GM12878 (cell line): ENCODE results near the gene SSTR4. TPM values are rescaled to one million over a fixed set of nuclear protein-coding genes. Genes with fewer than 3 reads are reported as not detected.

Source experiments
- ATAC-seq: fragments of 200-7000 bp; cut with Tn5 transposase; 3 replicates; pipeline ENCODE4 v1.9.1; 2020; ENCODE audit warnings: mild to moderate bottlenecking, moderate library complexity
- BruUV-seq: library from RNA; stranded (reverse); fragments of 400-500 nt; replicated peaks from 2 replicates; lab custom pipeline; 2021; lab: Mats Ljungman, UMichigan
- CTCF ChIA-PET: fragments of 300-600 bp; sonication (Branson Sonifier 250); formaldehyde crosslinking; extraction: SDS; loops from one replicate; lab custom pipeline; 2021; ENCODE audit warnings: inconsistent platforms; lab: Yijun Ruan, JAX
- POLR2A ChIA-PET: fragments of 350-600 bp; formaldehyde crosslinking; extraction: SDS; loops from one replicate; lab custom pipeline; 2021; ENCODE audit warnings: inconsistent platforms; lab: Charles Lee
- RAD21 ChIA-PET: fragments of 300-600 bp; sonication (Branson Sonifier 250); formaldehyde crosslinking; loops from one replicate; lab custom pipeline; 2023; ENCODE audit warnings: antibody characterized with exemption; ENCODE audit not compliant: unreplicated experiment; lab: Charles Lee
- SMC1A ChIA-PET: fragments of 300-600 bp; sonication (Branson Sonifier 250); formaldehyde crosslinking; loops from one replicate; lab custom pipeline; 2023; ENCODE audit not compliant: unreplicated experiment, uncharacterized antibody; lab: Charles Lee
- DNase-seq: peaks from one replicate; pipeline ENCODE4 v3.0.0-alpha.2; 2011; ENCODE audit warnings: low read depth, low spot score
- FAIRE-seq: peaks from 3 replicates; lab custom pipeline; 2011; peaks lifted over from hg19 to GRCh38; lab: Jason Lieb, UNC
- H2AFZ ChIP-seq: 2 replicates; pipeline ENCODE4 v1.6.0; 2011; ENCODE audit warnings: low read depth, low read length, control low read depth; ENCODE audit not compliant: control insufficient read depth
- H3K27ac ChIP-seq: 2 replicates; pipeline ENCODE4 v1.5.1; 2011; ENCODE audit warnings: control low read depth; ENCODE audit not compliant: control insufficient read depth, insufficient read depth
- H3K27me3 ChIP-seq, 2 experiments: replicated peaks in 1 of 2; 2 replicates each; pipeline versions ENCODE4 v1.6.0 to v1.6.1; 2011; ENCODE audit warnings: low read length in 1 of 2; ENCODE audit not compliant: control insufficient read depth in 2 of 2, insufficient read depth in 2 of 2
- H3K36me3 ChIP-seq, 2 experiments: 2 replicates each; pipeline ENCODE4 v1.5.1; 2011; ENCODE audit warnings: low read length in 1 of 2; ENCODE audit not compliant: control insufficient read depth in 2 of 2, insufficient read depth in 2 of 2
- H3K4me1 ChIP-seq: 2 replicates; pipeline ENCODE4 v1.6.1; 2011; ENCODE audit warnings: mild to moderate bottlenecking, low read length, moderate library complexity, mixed read lengths; ENCODE audit not compliant: control insufficient read depth, insufficient read depth
- H3K4me2 ChIP-seq: 2 replicates; pipeline ENCODE4 v1.6.0; 2011; ENCODE audit warnings: control low read depth; ENCODE audit not compliant: control insufficient read depth, insufficient read depth
- H3K4me3 ChIP-seq: fragments of 200-600 bp; sonication (generic); 2 replicates; pipeline ENCODE4 v1.5.1; 2016
- H3K79me2 ChIP-seq: 2 replicates; pipeline ENCODE4 v1.6.0; 2011; ENCODE audit warnings: low read length; ENCODE audit not compliant: control insufficient read depth, insufficient read depth
- H3K9ac ChIP-seq: 2 replicates; pipeline ENCODE4 v1.8.0; 2011; ENCODE audit warnings: low read length, control low read depth, mixed read lengths; ENCODE audit not compliant: control insufficient read depth, insufficient read depth
- H3K9me3 ChIP-seq: replicated peaks from 3 replicates; pipeline ENCODE4 v1.5.1; 2011; ENCODE audit warnings: mild to moderate bottlenecking, low read length; ENCODE audit not compliant: control insufficient read depth, insufficient read depth
- H4K20me1 ChIP-seq: 2 replicates; pipeline ENCODE4 v1.6.0; 2011; ENCODE audit not compliant: control insufficient read depth, insufficient read depth
- BMI1 ChIP-seq: fragments of 450-650 bp; IDR thresholded peaks from 2 replicates; pipeline ENCODE4 v1.6.1; 2016; ENCODE audit warnings: mild to moderate bottlenecking, moderate library complexity, borderline replicate concordance
- CHD2 ChIP-seq: IDR thresholded peaks from 2 replicates; pipeline ENCODE4 v1.6.1; 2011; ENCODE audit warnings: low read depth, low read length, improper control_type of control experiment, borderline replicate concordance
- KAT2A ChIP-seq: conservative IDR thresholded peaks from 2 replicates; pipeline ENCODE4 v1.6.1; 2011; ENCODE audit warnings: low read depth, low read length; ENCODE audit not compliant: control insufficient read depth
- KDM1A ChIP-seq: fragments of 200-600 bp; sonication (generic); IDR thresholded peaks from 2 replicates; pipeline ENCODE4 v1.6.1; 2016; ENCODE audit warnings: borderline replicate concordance
- NBN ChIP-seq: fragments of 450-650 bp; IDR thresholded peaks from 2 replicates; pipeline ENCODE4 v1.6.1; 2016
- RCOR1 ChIP-seq: conservative IDR thresholded peaks from 2 replicates; pipeline ENCODE4 v1.6.1; 2012; ENCODE audit warnings: low read depth, low read length, improper control_type of control experiment
- RELA ChIP-seq: fragments of 450-650 bp; IDR thresholded peaks from 2 replicates; pipeline ENCODE4 v1.8.0; 2014; ENCODE audit warnings: borderline replicate concordance; ENCODE audit not compliant: partially characterized antibody
- STAT3 ChIP-seq: IDR thresholded peaks from 2 replicates; pipeline ENCODE4 v1.6.1; 2011; ENCODE audit warnings: low read depth, low read length, improper control_type of control experiment
- ZNF207 ChIP-seq: fragments of 450-650 bp; IDR thresholded peaks from 2 replicates; pipeline ENCODE4 v1.6.1; 2014; ENCODE audit warnings: antibody characterized with exemption, mild to moderate bottlenecking, borderline replicate concordance
- ZSCAN29 ChIP-seq: fragments of 450-650 bp; IDR thresholded peaks from 2 replicates; pipeline ENCODE4 v1.6.1; 2017; ENCODE audit warnings: mild to moderate bottlenecking, moderate library complexity
- ZZZ3 ChIP-seq: IDR thresholded peaks from 2 replicates; pipeline ENCODE4 v1.6.1; 2011; ENCODE audit warnings: low read depth; ENCODE audit not compliant: control insufficient read depth, insufficient read length
- WGBS: methylation state at CpG from one replicate; pipeline ENCODE4 v1.1.6; 2016; ENCODE audit warnings: low lambda C conversion rate; ENCODE audit not compliant: insufficient replicate concordance, insufficient coverage; ENCODE audit errors: missing lambda C conversion rate; 5-methylcytosine and 5-hydroxymethylcytosine counted together
- in situ Hi-C: fragments of 300-500 bp; cut with MboI; formaldehyde crosslinking; loops from 9 replicates; pipeline ENCODE4 v1.14.3; 2018; ENCODE audit warnings: mixed read lengths
- intact Hi-C: fragments of 100-400 bp; cut with micrococcal nuclease; formaldehyde crosslinking; loops from one replicate; pipeline ENCODE4 v1.14.2; 2022; ENCODE audit not compliant: unreplicated experiment
- polyA plus RNA-seq, 11 experiments: library from polyadenylated mRNA; depleted of rRNA in 4 of 11; unstranded in 6 of 11; stranded (reverse) in 5 of 11; fragments of >200 nt; fragmentation: Nextera tagmentation in 4 of 11; fragmentation: Illumina TruSeq in 1 of 11; extraction: Ambion mirVana in 4 of 11; extraction: Trizol in 1 of 11; gene quantifications; 1 replicate in 1 of 11; 2 replicates in 10 of 11; pipeline versions ENCODE4 v1.2.1 to v1.2.3, GENCODE V29; 2011 to 2016; ENCODE audit warnings: inconsistent platforms in 2 of 11, missing spikeins in 2 of 11, low read depth in 1 of 11
- total RNA-seq, 4 experiments: library from RNA; depleted of rRNA in 3 of 4; stranded (reverse); fragments of >200 nt in 3 of 4; fragmentation: Illumina TruSeq in 1 of 4; extraction: Trizol in 1 of 4; gene quantifications; 2 replicates each; pipeline versions ENCODE4 v1.2.1 to v1.2.3, GENCODE V29; 2013 to 2021
- TF ChIP-seq, protein P1 (sequence below): fragments of 450-650 bp; IDR thresholded peaks from 2 replicates; pipeline ENCODE4 v1.6.1; 2016; ENCODE audit warnings: mild to moderate bottlenecking
- TF ChIP-seq, protein P2 (sequence below): fragments of 450-650 bp; formaldehyde crosslinking; IDR thresholded peaks from 2 replicates; pipeline ENCODE4 v1.4.0; 2022; ENCODE audit warnings: mild to moderate bottlenecking, moderate library complexity
- TF ChIP-seq, protein P3 (sequence below): fragments of 450-650 bp; IDR thresholded peaks from 2 replicates; pipeline ENCODE4 v1.6.1; 2018; ENCODE audit warnings: borderline replicate concordance, mild to moderate bottlenecking; ENCODE audit not compliant: partially characterized antibody

The SSTR4 gene
- total and polyA plus RNA-seq, 10 of the 15 experiments (the other 5 are each of a cell fraction or from before 2014, with no cell fraction given) = not detected

DNA sequence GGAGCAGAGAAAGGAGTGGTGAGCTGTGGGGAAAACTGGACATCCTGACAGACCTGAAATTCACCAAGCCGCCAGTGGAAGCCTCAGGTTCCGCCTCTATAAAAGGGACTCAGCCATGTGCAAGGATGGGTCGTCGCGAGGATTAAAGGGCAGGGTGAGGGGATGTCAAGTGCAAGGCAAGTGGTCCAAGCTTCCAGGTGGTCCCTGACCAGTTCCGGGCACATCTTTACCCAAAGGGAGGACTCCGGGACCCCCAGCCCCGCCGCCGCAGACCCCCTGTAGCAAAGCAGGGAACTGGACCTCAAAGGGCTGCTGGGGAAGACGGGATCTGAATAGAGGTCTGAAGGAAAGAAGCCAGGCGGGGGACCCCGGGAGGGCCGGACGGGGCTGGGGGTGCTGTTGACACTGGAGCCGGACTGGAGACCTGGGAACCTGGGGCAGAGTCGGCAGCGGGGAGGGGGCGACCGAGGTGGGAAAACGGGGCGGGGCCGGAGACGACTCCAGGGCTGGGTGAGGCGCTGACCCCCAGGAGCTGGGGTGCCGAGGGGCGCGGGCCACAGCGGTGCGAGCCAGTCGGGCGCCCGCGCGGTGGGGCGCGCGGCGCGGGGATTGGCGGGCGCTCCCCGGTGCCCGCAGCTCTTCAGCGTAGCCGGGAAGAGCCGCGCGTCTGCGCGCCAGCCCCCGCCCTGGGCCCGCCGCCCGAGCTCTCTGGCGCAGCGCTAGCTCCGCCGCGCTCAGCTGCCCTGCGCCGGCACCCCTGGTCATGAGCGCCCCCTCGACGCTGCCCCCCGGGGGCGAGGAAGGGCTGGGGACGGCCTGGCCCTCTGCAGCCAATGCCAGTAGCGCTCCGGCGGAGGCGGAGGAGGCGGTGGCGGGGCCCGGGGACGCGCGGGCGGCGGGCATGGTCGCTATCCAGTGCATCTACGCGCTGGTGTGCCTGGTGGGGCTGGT is at the start of gene SSTR4 (continued):
- TF ChIP-seq CHD2 (no peak), STAT3 (no peak), BMI1 (no peak), KDM1A (no peak), RCOR1 (no peak)
- TF ChIP-seq, protein P1, sequence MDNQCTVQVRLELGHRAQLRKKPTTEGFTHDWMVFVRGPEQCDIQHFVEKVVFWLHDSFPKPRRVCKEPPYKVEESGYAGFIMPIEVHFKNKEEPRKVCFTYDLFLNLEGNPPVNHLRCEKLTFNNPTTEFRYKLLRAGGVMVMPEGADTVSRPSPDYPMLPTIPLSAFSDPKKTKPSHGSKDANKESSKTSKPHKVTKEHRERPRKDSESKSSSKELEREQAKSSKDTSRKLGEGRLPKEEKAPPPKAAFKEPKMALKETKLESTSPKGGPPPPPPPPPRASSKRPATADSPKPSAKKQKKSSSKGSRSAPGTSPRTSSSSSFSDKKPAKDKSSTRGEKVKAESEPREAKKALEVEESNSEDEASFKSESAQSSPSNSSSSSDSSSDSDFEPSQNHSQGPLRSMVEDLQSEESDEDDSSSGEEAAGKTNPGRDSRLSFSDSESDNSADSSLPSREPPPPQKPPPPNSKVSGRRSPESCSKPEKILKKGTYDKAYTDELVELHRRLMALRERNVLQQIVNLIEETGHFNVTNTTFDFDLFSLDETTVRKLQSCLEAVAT = no peak

DNA sequence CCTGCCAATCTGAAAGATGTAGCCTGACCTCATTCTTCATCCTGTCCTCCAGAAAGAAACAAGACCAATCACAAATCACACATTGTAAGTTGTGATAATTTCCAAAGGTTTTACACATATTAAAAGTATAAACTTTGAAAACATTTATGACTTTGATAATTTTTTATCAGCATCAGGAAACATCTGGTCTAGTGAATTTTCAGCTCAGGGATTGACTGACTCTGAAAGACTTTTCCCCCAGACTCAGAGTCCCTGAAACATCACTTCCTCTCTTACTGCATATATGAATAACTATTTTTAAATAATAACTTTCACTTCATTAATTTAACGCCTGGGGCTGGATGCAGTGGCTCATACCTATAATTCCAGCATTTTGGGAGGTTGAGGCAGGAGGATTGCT is 48.5 kb upstream of the SSTR4 start:
- Histone ChIP-seq H3K4me2 (no peak overlapping the region), H3K79me2 (no peaks in the 10 kb centered on the region), H3K4me1 (no peaks in the 10 kb centered on the region), H3K27ac (no peak overlapping the region), H3K27me3 (no peaks in the 10 kb centered on the region; a peak in 1 of 4 replicates), H3K4me3 (no peak overlapping the region), H3K36me3 (no peaks in the 10 kb centered on the region), H2AFZ (no peak overlapping the region), H3K9me3 (no peaks in the 10 kb centered on the region; the same call in 2 of the 3 replicates), H3K9ac (no peak overlapping the region), H4K20me1 (no peaks in the 10 kb centered on the region)
- DNase-seq (no peak), ATAC-seq (no peak), FAIRE-seq (no peak)
- in situ Hi-C loops (no loop called here), intact Hi-C loops (no loop called here)
- POLR2A ChIA-PET = no interaction called here
- SMC1A ChIA-PET = no interaction called here
- BruUV-seq = no TSS peak
- RAD21 ChIA-PET = no interaction called here
- 0% methylated on average over 1 of the region's 1 CpG for WGBS
- CTCF ChIA-PET = interaction anchor here (1.0 kb wide), 1 partner anchor 11 kb away, joined by 3 read pairs; no protein-coding TSS in a partner anchor
- TF ChIP-seq KAT2A = no peak
- no peak for TF ChIP-seq ZNF207
- no peak for TF ChIP-seq ZSCAN29
- TF ChIP-seq, protein P2, sequence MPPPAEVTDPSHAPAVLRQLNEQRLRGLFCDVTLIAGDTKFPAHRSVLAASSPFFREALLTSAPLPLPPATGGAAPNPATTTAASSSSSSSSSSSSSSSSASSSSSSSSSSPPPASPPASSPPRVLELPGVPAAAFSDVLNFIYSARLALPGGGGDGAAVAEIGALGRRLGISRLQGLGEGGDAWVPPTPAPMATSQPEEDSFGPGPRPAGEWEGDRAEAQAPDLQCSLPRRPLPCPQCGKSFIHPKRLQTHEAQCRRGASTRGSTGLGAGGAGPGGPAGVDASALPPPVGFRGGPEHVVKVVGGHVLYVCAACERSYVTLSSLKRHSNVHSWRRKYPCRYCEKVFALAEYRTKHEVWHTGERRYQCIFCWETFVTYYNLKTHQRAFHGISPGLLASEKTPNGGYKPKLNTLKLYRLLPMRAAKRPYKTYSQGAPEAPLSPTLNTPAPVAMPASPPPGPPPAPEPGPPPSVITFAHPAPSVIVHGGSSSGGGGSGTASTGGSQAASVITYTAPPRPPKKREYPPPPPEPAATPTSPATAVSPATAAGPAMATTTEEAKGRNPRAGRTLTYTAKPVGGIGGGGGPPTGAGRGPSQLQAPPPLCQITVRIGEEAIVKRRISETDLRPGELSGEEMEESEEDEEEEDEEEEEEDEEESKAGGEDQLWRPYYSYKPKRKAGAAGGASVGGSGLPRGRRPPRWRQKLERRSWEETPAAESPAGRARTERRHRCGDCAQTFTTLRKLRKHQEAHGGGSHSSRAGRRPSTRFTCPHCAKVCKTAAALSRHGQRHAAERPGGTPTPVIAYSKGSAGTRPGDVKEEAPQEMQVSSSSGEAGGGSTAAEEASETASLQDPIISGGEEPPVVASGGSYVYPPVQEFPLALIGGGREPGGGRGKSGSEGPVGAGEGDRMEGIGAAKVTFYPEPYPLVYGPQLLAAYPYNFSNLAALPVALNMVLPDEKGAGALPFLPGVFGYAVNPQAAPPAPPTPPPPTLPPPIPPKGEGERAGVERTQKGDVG (CRISPR knock-in tag) = no peak
- no peak for TF ChIP-seq NBN
- TF ChIP-seq RELA = no peak
- TF ChIP-seq ZZZ3 = no peak
- TF ChIP-seq, protein P3, sequence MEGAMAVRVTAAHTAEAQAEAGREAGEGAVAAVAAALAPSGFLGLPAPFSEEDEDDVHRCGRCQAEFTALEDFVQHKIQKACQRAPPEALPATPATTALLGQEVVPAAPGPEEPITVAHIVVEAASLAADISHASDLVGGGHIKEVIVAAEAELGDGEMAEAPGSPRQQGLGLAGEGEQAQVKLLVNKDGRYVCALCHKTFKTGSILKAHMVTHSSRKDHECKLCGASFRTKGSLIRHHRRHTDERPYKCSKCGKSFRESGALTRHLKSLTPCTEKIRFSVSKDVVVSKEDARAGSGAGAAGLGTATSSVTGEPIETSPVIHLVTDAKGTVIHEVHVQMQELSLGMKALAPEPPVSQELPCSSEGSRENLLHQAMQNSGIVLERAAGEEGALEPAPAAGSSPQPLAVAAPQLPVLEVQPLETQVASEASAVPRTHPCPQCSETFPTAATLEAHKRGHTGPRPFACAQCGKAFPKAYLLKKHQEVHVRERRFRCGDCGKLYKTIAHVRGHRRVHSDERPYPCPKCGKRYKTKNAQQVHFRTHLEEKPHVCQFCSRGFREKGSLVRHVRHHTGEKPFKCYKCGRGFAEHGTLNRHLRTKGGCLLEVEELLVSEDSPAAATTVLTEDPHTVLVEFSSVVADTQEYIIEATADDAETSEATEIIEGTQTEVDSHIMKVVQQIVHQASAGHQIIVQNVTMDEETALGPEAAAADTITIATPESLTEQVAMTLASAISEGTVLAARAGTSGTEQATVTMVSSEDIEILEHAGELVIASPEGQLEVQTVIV = no peak
